Activated T-cell treated with anti-CD3 and anti-CD28 coated beads, Interleukin-2, amount 50 U/mL, for 24 hours (primary cell): ENCODE measurements around the gene DPT.
"Not testable (repeated sequence)": the region's sequence is repeated elsewhere in the genome, so short reads cannot be mapped to it uniquely, and the experiment has no call there.

ENCODE experiments used
- DNase-seq: peaks from one replicate; pipeline ENCODE4 v3.0.0-alpha.2; 2020
- H3K27ac Mint-ChIP-seq: 2 replicates; pipeline ENCODE4 v1.8.0; 2020; ENCODE audit warnings: mild to moderate bottlenecking, mixed read lengths
- H3K27me3 Mint-ChIP-seq: 2 replicates; pipeline ENCODE4 v1.8.0; 2020; ENCODE audit warnings: mixed read lengths
- H3K36me3 Mint-ChIP-seq: 2 replicates; pipeline ENCODE4 v1.8.0; 2020; ENCODE audit warnings: low read depth, mixed read lengths
- H3K4me1 Mint-ChIP-seq: 2 replicates; pipeline ENCODE4 v1.8.0; 2020; ENCODE audit warnings: low read depth, mixed read lengths
- H3K4me3 Mint-ChIP-seq: 2 replicates; pipeline ENCODE4 v1.8.0; 2020; ENCODE audit warnings: mild to moderate bottlenecking, moderate library complexity, mixed read lengths
- H3K9me3 Mint-ChIP-seq: 2 replicates; pipeline ENCODE4 v1.8.0; 2020; ENCODE audit warnings: mixed read lengths

Gene DPT

GRCh38 chr1:168728473-168729404 lies at the start of gene DPT:
Gene DPT (minus strand): TSS chr1:168729206. CDS start chr1:168729174, 32 bp downstream.
- H3K27ac Mint-ChIP-seq, result no peak within 1 kb of the TSS
- H3K4me3 Mint-ChIP-seq, result no peak within 1 kb of the TSS
- no peaks in the 10 kb centered on the region for H3K36me3 Mint-ChIP-seq
- DNase-seq, result no peak
- H3K9me3 Mint-ChIP-seq, result no peaks in the 10 kb centered on the region
- H3K27me3 Mint-ChIP-seq, result no peaks in the 10 kb centered on the region
- H3K4me1 Mint-ChIP-seq, result no peaks in the 10 kb centered on the region

DNA sequence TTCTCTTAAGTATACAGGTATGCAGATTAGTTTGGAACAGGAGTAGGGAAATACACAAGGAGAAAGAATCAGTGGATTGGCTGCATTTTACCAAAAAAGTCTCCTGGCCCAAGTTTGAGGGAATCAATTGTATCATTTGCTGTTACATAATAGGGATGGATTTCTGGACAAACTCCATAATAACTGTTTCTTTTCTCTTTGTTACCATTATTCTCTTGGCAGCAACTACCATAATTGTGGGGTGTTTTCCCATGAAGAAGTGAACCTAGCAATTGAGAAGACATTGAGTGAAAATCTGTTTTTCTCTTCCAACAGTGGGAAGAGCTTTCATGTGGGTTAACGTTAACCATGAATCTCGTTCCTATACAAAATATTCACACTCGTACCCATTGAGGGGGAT lies 46.4 kb upstream of the DPT start:
- Mint-ChIP-seq H3K36me3 (no peaks in the 10 kb centered on the region), H3K4me1 (no peaks in the 10 kb centered on the region), H3K27ac (no peak overlapping the region), H3K4me3 (no peak overlapping the region), H3K27me3 (peaks cover 7% of the 10 kb centered on the region), H3K9me3 (no peaks in the 10 kb centered on the region)
- DNase-seq, result no peak

DNA sequence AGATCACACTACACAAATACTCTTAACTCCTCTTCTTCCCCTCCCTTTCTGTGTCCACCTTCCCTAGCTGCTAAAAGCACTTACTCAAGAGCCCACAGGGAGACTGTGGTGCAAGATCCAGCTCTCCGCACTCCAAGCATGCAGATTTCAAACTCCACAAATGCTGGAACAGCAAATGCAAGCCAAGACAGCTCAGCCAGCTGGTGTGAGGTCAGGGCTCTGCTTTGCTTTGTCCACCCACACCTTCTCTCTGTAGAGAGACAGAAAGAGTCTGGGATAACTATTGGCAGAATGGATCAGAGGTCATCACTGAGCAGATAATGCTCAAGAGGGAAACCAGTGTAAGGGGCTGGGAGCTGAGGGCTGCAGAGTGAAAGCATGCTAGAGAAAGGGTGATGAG lies 45.2 kb upstream of the DPT start:
- no peaks in the 10 kb centered on the region for H3K9me3 Mint-ChIP-seq
- no peak overlapping the region for H3K27ac Mint-ChIP-seq
- H3K4me3 Mint-ChIP-seq, result no peak overlapping the region
- peaks cover 4% of the 10 kb centered on the region for H3K27me3 Mint-ChIP-seq
- no peak for DNase-seq
- no peaks in the 10 kb centered on the region for H3K36me3 Mint-ChIP-seq
- no peaks in the 10 kb centered on the region for H3K4me1 Mint-ChIP-seq

DNA sequence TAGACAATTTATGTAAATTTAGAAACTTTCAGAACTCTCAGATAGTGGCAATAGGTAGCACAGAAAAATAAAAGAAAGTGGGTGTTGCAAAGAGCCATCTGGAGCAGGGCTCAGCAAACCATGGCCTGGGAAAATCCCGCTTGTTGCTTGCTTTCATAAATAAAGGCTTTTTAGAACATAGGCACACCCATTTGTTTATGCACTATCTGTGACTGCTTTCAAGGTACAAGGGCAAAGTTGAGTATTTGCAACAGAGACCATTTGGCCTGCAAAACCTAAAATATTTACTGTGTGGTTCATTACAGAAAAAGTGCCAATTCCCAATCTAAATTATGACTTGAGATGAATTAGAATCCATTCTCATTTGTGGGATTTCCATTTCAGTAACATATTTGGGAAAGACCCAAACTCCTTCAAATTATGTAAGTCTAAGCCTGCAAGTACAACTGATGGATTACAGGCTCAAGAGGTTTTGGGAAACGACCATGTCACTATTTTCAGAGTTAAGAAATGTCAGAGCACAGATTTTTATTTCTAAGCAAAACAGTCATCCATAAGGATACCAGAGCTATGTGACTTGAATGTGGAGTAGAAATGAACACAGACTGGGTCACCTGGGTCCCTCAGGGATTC lies 43.5 kb upstream of the DPT start:
- Mint-ChIP-seq H3K36me3 (no peaks in the 10 kb centered on the region), H3K9me3 (no peaks in the 10 kb centered on the region), H3K4me3 (no peak overlapping the region), H3K4me1 (no peaks in the 10 kb centered on the region), H3K27me3 (no peaks in the 10 kb centered on the region), H3K27ac (no peak overlapping the region)
- no peak for DNase-seq

GRCh38 chr1:168771104-168771630 lies 42.2 kb upstream of the DPT start:
- no peak for DNase-seq
- Mint-ChIP-seq H3K9me3 (no peaks in the 10 kb centered on the region), H3K36me3 (no peaks in the 10 kb centered on the region), H3K27me3 (no peaks in the 10 kb centered on the region), H3K4me3 (no peak overlapping the region), H3K27ac (no peak overlapping the region), H3K4me1 (no peaks in the 10 kb centered on the region)

DNA sequence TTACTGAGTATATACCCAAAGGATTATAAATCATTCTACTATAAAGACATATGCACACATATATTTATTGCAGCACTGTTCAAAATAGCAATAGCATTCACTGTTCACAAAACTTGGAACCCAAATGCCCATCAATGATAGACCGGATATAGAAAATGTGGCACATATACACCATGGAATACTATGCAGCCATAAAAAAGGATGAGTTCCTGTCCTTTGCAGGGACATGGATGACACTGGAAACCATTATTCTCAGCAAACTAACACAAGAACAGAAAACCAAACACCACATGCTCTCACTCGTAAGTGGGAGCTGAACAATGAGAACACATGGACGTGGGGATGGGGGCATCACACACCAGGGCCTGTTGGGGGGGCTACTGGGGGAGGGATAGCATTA lies 40.9 kb upstream of the DPT start:
- not testable (repeated sequence) for H3K4me1 Mint-ChIP-seq, H3K9me3 Mint-ChIP-seq, H3K27ac Mint-ChIP-seq, H3K36me3 Mint-ChIP-seq, DNase-seq, H3K4me3 Mint-ChIP-seq, H3K27me3 Mint-ChIP-seq

GRCh38 chr1:168767894-168768584 lies 39.0 kb upstream of the DPT start:
- no peak for DNase-seq
- Mint-ChIP-seq H3K27me3 (no peaks in the 10 kb centered on the region), H3K4me1 (peaks cover 4% of the 10 kb centered on the region), H3K9me3 (no peaks in the 10 kb centered on the region), H3K4me3 (no peak overlapping the region), H3K27ac (no peak overlapping the region), H3K36me3 (no peaks in the 10 kb centered on the region)

DNA sequence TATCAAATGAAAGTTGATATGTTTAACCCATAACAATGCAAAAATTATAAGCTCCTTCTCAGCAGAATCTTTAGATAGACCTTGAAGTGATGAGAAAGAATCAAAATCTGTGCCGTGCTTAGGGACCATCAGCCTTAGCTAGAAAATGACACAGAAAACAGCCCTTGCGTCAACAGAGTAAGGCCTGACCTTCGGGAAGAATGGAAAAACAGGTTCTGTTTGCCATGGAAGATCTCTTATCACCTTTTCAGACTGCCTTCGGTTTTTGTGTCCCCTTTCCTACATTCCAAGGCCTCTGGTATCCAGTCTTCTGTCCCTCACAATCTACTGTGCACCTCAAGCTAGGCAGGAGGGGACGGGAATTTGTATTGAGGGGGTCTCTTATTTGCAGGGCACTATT lies 37.6 kb upstream of the DPT start:
- no peak for DNase-seq
- no peak overlapping the region for H3K27ac Mint-ChIP-seq
- H3K9me3 Mint-ChIP-seq, result no peaks in the 10 kb centered on the region
- H3K4me3 Mint-ChIP-seq, result no peak overlapping the region
- H3K36me3 Mint-ChIP-seq, result no peaks in the 10 kb centered on the region
- peaks cover 18% of the 10 kb centered on the region for H3K4me1 Mint-ChIP-seq
- H3K27me3 Mint-ChIP-seq, result no peaks in the 10 kb centered on the region

DNA sequence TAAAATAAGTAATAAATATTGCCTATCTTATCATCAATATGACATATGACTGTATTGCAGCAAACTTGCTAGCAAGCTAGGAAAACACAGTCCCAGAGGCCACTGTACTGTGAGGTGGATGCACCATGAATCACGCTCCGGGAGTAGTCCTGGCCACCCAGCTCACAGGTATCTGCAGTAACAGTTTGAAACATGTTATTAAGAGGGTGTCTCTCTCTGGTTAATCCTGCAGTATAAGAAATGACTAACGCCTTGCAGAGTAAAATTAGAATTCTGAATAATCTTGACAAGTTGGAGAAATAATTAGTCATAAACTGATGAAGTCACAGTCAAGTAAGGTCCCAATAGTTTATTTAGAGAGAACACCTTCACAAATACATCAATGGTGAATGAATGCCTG lies 34.0 kb upstream of the DPT start:
- Mint-ChIP-seq H3K36me3 (no peaks in the 10 kb centered on the region), H3K27me3 (no peaks in the 10 kb centered on the region), H3K4me1 (peaks cover 19% of the 10 kb centered on the region), H3K4me3 (no peak overlapping the region), H3K9me3 (no peaks in the 10 kb centered on the region), H3K27ac (no peak overlapping the region)
- DNase-seq, result no peak

DNA sequence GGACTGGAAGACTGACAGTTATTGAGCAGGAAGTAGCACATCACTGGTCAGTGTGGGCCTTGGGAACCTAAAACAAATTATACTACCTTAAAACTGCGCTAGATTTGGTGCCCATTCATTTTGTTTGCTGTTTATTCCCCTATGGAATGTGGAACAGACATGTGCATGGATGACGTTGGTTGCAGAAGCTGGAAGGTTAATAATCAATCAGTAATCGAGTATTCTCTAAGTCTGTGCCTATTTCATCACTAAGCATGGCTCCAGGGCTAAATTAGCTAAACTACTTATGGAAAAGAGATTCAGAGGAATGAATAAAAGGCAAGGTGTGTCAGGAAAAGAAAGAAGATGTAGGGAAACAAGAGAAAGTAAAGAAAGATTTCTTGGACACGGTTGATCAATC lies 33.5 kb upstream of the DPT start:
- H3K27me3 Mint-ChIP-seq, result no peaks in the 10 kb centered on the region
- H3K36me3 Mint-ChIP-seq, result no peaks in the 10 kb centered on the region
- peaks cover 19% of the 10 kb centered on the region for H3K4me1 Mint-ChIP-seq
- no peak overlapping the region for H3K27ac Mint-ChIP-seq
- H3K4me3 Mint-ChIP-seq, result no peak overlapping the region
- DNase-seq, result no peak
- H3K9me3 Mint-ChIP-seq, result no peaks in the 10 kb centered on the region

DNA sequence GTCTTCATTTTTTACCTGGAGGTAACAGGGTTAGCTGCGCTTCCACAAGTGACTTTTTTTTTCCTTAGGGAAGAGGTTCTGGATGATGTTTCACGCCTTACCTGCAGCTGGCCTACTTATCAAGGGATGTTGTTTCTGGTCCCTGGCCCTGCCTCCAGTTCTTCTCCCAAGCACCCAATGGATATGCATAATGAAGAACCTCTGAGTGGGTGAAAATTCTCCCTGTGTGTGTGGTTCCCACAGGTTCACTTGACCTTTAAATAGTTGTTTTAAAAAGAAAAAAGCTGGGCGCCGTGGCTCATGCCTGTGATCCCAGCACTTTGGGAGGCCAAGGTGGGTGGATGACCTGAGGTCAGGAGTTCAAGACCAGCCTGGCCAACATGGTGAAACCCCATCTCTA lies 31.8 kb upstream of the DPT start:
- Mint-ChIP-seq H3K36me3 (no peaks in the 10 kb centered on the region), H3K27ac (no peak overlapping the region), H3K27me3 (no peaks in the 10 kb centered on the region), H3K9me3 (no peaks in the 10 kb centered on the region), H3K4me3 (no peak overlapping the region), H3K4me1 (peaks cover 19% of the 10 kb centered on the region)
- DNase-seq, result no peak

GRCh38 chr1:168760241-168760640 lies 31.2 kb upstream of the DPT start:
- H3K9me3 Mint-ChIP-seq, result no peaks in the 10 kb centered on the region
- H3K27me3 Mint-ChIP-seq, result no peaks in the 10 kb centered on the region
- no peak overlapping the region for H3K4me3 Mint-ChIP-seq
- H3K36me3 Mint-ChIP-seq, result no peaks in the 10 kb centered on the region
- H3K27ac Mint-ChIP-seq, result no peak overlapping the region
- peaks cover 19% of the 10 kb centered on the region for H3K4me1 Mint-ChIP-seq
- no peak for DNase-seq

GRCh38 chr1:168759077-168759476 lies 30.1 kb upstream of the DPT start:
- H3K36me3 Mint-ChIP-seq, result no peaks in the 10 kb centered on the region
- H3K4me1 Mint-ChIP-seq, result peaks cover 19% of the 10 kb centered on the region

GRCh38 chr1:168758503-168758902 lies 29.5 kb upstream of the DPT start:
- H3K36me3 Mint-ChIP-seq, result no peaks in the 10 kb centered on the region
- H3K9me3 Mint-ChIP-seq, result no peaks in the 10 kb centered on the region
- H3K27me3 Mint-ChIP-seq, result peaks cover 3% of the 10 kb centered on the region
- DNase-seq, result no peak
- H3K4me3 Mint-ChIP-seq, result no peak overlapping the region
- H3K27ac Mint-ChIP-seq, result no peak overlapping the region
- H3K4me1 Mint-ChIP-seq, result peaks cover 19% of the 10 kb centered on the region

More at GRCh38 chr1:168759077-168759476, 30.1 kb upstream of the DPT start:
- no peak overlapping the region for H3K27ac Mint-ChIP-seq
- H3K27me3 Mint-ChIP-seq, result peaks cover 2% of the 10 kb centered on the region
- no peak overlapping the region for H3K4me3 Mint-ChIP-seq
- H3K9me3 Mint-ChIP-seq, result no peaks in the 10 kb centered on the region
- no peak for DNase-seq
